HG03354 (cell line): ENCODE measurements around the gene STON2.
"Not testable (repeated sequence)": the region's sequence is repeated elsewhere in the genome, so short reads cannot be mapped to it uniquely, and the experiment has no call there.

Experiments
- ATAC-seq: cut with Tn5 transposase; IDR thresholded peaks from one replicate; pipeline ENCODE4 v1.9.1; 2021; ENCODE audit warnings: mild to moderate bottlenecking; ENCODE audit not compliant: unreplicated experiment, poor library complexity, severe bottlenecking

The STON2 gene

DNA sequence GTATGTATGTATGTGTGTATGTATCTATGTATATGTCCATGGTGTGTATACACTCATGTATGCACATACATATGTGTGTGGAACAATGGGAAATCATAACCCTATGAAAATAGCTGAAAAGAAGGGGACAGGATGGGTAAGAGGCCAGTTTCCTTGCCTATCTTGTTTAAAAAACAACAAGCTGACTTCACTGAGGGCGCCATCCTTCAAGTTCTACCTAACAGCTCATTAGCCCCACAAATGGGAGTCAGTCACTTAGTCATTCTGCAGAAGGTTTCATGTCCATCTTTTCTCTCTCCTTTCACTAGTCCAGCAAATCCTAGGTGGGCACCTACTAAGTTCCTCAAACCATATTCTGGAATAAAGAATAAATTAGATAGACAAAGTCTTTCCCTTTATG is 14.7 kb downstream of the STON2 start:
- no peak for ATAC-seq

DNA sequence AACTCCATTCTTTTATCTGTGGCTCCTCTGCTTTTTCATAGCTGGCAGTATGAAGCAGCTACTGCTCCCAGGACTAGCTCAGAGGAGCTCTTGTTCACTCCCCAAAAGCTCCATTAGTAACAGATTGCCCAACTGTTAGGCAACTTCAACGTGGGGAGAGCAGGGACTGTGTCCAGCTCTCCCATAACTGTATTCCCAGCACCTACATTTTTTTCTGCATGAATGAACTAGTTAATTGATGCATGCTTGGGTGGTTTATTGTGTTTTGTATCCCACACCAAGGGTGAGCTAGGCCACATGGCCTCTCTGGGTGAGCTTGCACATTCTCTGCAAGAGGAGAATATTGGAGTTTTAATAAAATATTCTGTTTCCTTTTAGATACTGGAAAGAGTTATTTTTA is 15.2 kb downstream of the STON2 start:
- ATAC-seq: no peak

DNA sequence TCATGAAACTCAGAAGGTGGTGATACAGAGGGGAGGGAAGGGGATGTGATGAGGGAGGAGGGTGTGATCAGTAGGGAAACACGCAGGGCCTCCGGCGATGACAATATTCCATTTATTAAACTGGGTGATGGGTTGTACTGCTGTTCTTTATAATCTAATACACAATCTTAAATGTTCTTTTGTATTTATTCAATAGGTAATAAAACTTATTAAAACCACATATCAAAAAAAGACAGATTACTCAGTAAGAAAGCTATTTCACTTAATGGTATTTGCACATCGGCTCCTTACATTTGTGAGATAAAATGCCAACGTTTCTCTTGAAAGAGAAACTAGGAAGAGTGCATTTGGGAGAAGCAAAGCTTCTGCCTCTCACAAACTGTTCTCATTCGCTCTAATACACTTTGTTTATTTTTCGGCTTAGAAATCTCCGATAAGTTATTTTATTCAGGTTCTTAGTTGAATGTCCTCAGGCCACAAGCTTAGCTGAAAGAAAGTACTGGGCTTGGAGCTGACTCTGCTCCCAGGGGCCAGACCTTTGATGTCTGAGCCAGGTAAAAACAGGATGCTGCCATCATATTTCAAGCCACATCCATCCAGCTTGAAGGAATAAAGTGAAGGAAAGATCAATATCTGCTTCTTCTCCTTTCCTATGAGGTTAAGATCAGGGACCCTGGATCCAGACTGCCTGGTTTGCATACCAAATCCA is 17.5 kb downstream of the STON2 start:
- ATAC-seq: no peak

DNA sequence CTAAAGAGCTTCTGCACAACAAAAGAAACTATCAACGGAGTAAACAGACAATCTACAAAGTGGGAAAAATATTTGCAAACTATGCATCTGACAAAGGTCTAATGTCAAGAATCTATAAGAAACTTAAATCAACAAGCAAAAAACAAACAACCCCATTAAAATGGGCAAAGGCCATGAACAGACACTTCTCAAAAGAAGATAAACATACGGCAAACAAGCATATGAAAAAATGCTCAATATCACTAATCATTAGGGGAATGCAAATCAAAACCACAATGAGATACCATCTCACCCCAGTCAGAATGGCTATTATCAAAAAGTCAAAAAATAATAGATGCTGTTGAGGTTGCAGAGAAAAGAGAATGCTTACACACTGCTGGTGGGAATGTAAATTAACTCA is 20.1 kb downstream of the STON2 start:
- ATAC-seq: not testable (repeated sequence)

DNA sequence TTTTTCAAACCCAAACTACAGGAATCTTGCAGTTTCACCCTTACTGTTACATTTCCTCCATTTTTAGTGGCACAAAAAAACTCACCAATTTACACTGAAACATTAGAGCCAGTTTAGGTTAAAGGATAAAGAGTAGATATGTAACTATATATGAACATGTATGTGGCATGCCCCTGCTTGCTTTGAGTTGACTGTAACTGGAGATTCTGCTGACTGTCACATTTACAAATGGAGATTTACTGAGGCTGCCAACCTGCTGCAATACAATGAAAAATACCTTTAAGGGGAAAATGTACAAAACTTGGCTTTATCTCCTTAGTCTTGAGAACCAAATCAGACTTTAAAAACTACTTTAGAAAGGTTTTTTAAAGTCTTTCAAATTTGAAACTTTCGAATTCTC is 28.3 kb downstream of the STON2 start:
- ATAC-seq: no peak

DNA sequence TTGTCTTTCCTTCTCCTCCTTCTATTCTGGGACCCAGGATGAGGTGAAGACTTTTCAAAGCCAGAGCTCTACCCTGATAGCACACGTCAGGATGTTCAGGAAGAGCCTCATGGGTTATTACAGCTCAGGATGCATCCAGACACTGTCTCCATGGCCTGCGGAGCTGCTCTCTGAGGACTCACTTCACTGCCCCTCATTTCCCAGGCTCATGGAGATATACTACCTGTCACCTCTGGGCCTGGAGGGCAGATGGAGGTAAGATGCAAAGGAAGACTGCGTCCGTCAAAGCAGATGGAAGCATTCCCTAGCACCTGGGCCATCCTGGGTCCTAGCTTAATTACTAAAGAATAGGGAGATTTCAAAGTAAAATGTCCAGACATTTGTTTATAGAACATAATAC is 32.6 kb downstream of the STON2 start:
- no peak for ATAC-seq

DNA sequence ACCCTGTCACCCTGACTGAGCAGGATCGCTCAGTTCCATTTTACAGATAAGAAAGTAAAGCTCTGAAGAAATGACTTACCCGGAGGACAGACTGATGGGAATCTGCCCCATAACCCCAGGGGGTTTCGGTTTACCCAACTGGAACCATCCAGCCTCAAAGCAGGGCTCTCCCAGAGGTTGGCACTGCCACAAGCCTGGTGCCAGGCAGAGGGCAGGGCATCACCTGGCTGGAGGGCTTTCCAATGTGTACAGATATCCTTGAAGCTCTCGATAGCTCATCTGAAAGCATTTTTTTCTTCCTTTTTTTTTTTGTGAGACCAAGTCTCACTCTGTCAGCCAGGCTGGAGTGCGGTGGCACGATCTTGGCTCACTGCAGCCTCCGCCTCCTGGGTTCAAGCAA is 33.2 kb downstream of the STON2 start:
- no peak for ATAC-seq

DNA sequence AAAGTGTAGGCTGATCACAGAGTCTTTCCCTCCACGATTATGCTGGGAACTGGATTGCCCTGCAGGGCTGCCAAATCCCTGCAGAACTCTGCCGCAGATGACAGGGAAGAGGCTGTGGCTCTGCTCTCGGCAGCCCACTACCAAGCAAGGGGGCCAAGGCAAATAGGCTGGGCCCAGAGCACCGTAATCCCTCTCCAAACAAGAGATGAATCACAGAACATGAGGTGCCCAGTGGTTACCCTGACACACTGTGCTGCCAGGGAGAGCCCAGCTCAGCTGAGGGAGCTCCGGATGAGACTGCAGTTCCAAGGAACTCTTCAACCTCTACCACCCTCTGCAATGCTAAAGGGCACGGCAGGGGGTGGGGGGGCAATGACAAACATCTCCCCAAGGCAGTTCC is 33.9 kb downstream of the STON2 start:
- ATAC-seq: no peak

DNA sequence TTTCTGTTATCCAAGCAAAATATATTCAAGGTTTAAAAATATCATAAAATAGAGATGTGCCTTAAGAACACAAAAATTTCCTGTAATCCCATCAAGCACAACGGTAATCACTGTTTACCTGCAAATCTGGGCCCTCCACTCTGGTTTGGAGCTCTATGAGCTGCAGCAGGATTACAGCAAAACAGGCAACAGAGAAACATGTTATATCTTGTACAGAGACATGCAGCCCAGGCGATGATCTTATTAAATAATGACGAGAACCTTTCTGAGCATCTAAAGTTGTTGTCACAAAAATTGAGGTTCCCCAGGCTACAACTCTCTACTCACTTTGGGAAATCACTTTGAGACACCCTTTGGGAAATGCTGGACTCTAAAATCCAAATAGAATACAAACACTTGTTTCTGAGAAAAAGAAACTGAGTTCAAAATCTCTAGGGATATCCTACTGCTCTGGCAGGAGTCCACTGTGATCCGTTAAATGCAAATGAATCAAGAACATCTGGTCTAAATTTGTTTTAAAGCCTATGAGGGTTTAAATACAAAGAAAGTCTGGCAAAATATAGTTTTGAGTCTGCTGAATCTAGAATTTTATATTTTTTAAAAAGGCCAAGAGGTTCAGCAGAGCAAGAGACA is 36.3 kb downstream of the STON2 start:
- no peak for ATAC-seq

DNA sequence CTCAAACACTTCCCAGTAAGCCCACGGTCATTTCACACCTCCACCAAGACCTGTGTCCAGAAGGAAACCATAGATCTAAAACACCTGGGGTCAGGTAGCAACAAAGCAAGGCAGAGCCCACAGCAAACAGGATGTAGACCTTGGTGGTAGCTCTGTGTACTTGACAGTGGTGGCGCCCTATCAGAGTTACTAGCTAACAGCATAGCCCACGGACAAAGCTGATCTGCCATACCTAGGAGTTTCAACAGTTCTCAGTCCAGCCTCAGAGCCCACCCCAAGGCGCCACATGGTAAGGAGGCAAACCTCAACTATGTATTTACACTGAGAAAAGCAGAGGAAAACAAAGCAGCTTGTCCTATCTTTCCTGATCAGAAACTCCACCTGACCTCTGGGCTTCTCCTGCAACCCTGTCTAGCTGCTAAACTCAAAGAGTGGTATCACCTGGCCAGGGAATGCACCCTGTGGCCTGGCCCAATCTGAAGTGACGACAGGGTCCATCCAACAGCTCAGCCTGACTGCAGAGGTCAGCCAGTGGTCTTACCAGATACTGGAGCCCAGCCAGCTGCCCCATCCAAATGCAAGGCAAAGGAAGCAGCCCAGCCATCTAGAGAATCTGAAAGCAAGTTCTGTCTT is 46.3 kb downstream of the STON2 start:
- ATAC-seq: no peak

DNA sequence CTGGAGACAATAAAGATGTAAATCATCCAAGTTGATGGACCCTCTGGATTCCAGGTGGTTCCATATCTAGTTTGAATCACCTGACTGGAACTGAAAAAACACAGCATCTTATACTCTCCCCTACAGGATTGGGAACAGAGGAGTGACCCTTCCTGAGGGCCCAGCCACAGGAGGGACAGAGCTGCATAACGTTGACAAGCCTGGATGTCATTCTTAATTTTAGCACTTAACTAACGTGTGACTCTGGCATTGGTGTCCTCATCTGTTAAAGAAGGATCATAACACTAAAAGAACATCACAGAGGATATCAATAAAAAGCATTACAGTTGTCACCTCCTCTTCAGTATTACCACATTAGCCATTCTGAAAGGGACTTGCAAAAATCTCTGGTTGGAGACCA is 47.7 kb downstream of the STON2 start:
- ATAC-seq: no peak

DNA sequence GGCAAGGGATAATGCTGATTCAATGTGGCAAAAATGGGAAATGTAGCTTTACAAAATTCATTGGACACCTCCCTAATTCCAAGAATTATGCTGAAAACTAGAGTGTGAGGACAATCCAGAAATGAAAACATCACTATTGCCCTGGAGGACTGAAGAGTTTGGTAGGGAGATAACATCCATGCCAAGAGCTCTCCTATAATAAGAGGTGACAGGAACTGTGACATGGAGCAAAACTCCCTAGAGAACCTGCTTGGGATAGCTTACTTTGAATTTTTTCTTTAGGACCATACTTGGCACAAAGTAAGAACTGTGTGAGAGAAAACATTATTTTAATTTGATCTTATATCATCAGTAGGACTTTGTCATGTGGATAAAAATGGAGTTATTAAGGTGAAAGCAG is 48.9 kb downstream of the STON2 start:
- ATAC-seq: no peak

DNA sequence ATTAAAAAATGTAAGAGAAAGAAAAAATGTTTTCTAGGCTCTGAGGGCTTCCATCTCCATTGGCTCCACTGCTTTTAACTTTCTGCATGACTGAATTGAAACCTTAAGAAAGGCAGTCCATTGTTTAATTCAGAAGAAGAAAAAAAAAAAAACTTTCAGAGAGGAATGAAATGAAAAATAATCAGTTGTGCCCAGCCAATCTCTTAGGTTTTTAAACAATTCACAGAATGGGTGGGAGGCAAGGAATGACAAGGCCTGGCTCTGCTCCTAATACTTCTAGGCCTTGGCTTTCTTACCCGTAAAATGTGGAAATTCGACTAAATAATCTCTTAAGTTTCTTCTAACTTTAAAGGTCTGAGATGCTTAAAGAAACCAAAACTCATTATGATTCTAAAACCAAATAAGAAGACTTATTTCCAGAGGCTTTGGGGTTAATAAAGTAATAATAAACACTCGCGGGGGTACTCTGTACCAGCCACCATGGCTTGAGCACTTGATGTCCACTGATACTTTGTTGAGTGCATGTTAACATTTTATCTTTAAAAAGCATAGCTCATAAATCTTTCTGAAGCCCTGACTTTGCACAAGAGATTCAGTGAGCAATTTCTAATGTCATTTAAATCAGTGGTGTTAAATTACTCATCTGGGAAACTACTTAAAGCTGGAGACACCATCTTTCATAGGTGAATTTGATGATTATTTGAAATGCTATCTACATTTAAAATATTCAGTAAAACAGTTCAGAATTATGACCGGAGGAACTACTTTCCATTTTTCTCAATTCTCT is 49.6 kb downstream of the STON2 start:
- ATAC-seq: no peak

DNA sequence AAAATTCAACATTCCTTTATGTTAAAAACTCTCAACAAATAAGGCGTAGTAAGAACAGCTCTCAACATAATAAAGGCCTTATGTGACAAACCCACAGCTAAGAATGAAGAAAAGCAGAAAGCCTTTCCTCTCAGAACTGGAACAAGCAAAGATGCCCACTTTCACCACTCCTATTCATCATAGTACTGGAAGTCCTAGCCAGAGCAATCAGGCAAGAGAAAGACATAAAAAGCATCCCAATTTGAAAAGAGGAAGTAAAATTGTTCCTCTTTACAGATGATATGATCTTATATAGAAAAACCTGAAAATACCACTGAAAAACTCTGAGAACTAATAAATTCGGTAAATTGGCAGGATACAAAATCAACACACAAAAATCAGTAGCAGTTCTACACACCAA is 52.1 kb downstream of the STON2 start:
- no peak for ATAC-seq

DNA sequence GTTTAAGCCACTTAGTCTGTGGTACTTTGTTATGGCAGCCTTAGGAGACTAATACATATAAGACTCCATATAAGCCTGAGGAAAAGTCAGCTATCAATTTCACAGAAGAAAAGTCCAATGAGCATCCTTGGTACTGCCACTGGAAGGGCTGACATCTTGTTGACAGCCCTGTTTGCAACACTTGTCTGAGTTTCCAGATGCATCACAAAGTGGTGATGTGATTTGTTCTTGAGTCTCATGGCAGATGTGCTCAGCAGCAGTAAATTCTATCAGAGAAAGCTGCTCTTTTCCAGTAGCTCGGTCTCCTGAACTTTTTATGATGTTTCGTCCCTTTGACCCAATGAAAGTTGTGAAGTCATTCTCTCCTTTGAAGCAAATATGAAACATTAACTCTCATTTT is 54.3 kb downstream of the STON2 start:
- ATAC-seq: no peak

DNA sequence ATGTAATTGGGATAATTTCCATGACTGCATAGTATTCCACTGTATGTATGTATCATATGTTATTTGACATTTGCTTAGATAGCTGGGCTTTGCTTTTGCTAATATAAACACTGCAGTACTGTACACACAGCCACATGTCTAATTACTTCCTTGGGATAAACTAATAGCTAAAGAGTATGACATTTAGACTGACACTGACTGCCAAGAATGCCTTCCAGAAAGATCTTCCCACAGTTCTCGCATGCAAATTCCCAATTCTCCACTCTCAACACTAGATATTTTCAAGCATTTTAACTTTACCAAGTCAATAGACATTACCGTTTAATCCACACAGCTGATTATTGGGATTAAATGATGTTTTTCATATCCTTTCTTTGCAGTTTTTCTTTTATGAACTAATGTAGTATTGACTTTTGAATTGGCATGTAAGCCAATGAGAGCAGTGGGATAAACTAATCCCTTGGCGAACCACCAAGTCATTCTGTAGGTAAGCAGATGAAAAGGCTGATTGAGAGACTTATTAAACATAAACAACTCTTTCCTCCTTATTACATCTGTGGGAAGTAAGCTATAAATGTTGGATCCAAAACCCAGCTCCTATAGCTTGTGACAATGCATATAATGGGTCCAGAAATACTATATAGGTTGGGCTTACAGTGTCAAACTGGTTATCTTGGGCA is 55.5 kb downstream of the STON2 start:
- no peak for ATAC-seq

DNA sequence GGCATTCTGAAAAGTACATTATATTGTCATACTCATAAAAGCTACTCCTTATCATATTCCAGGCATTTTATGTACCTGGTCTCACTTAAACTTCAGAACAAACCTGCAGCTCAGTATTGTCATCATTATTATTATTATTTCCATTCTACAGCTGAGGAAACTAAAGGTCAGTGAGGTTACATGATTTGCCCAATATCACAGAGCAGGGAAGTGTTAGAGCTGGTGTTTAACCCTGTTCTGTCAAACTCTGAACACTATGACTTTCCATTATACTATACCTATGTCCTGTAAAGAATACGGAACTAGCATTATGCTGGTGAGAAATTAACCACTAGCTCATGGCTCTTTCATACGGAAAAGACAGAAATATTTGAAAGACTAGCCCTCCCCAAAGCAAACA is 56.4 kb downstream of the STON2 start:
- no peak for ATAC-seq

DNA sequence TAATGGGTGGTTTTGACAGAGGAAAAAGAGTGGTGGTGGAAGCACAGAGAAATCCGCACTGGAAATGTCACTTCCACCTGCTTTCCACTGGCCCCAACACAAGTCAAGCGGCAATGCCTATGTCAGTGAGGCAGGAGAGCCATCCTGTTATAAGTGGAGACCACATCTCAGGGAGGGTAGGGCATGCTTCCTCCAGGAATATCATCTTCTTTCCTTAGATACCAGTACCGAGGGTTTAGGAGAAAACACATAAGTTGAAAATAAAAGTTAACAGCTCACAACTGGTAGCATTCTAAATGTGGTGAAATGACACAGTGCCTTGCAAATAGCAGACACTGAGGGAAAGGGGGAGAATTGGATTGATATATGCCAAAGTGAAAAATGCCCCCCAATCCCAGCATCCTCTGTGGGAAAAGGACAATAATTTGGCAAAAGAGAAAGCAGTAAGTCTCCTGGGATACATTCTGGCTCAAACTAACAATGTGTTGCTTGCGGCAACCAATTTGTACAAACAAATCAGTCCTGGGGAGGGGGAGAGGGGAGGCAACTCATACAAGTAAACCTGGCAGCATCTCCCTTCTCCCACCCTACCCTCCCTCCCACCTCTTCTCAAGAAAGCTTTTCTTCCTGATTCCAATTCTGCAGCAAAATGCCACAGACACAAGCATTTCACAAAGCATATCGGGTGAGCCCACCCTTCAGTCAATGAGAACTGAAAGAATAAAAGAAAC is 57.1 kb downstream of the STON2 start:
- no peak for ATAC-seq

DNA sequence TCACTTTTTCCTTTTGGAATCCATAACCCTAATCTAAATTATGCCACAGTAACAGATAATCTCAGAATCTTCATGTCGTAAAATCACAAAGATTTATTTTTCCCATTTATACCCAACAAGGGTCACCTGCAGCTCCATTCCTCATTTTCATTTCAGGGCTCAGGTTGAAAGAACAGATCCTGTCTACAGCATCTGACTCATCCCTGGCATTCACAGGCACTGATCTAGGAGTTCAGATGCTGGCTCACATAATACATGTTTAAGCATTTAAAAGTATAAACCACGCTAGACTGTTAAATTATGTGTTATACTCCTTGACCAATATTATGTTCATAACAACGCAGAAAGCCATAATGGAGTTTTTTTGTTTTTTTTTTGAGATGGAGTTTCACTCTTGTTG is 58.3 kb downstream of the STON2 start:
- no peak for ATAC-seq
